Neural progenitor cell (in vitro differentiated cells): Measurements from ENCODE around the gene GADL1.

Experiments
- EZH2 ChIP-seq: fragments of 200-600 bp; sonication (generic); IDR thresholded peaks from 2 replicates; pipeline ENCODE4 v1.6.1; 2017; ENCODE audit warnings: antibody characterized with exemption, mild to moderate bottlenecking, moderate library complexity
- EZH2phosphoT487 ChIP-seq: fragments of 200-600 bp; sonication (generic); IDR thresholded peaks from 2 replicates; pipeline ENCODE4 v1.6.1; 2017; ENCODE audit warnings: antibody characterized with exemption
- TF ChIP-seq, protein P1 (sequence below): fragments of 200-600 bp; sonication (generic); IDR thresholded peaks from 2 replicates; pipeline ENCODE4 v1.5.1; 2017; ENCODE audit warnings: antibody characterized with exemption, mild to moderate bottlenecking

DNA sequence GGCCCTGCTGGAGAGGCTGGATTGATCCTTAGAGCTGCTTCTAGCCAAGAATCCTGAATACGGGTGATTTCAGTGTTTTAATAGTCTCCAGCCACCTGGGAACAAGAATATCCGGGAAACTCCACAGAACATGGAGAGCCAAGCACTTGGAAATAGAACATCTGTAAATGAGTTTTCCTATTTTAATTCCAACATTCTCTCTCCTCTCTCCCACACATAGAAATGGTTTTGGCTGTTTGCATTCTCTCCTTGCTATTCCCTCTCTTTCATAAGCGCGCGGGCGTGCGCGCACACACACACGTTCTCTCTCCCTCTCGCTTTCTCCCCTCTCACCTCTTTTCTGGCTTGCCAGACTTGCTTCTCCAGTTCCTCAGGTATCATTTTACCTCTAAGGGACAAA, 50.6 kb downstream of the GADL1 start:
- TF ChIP-seq, protein P1, sequence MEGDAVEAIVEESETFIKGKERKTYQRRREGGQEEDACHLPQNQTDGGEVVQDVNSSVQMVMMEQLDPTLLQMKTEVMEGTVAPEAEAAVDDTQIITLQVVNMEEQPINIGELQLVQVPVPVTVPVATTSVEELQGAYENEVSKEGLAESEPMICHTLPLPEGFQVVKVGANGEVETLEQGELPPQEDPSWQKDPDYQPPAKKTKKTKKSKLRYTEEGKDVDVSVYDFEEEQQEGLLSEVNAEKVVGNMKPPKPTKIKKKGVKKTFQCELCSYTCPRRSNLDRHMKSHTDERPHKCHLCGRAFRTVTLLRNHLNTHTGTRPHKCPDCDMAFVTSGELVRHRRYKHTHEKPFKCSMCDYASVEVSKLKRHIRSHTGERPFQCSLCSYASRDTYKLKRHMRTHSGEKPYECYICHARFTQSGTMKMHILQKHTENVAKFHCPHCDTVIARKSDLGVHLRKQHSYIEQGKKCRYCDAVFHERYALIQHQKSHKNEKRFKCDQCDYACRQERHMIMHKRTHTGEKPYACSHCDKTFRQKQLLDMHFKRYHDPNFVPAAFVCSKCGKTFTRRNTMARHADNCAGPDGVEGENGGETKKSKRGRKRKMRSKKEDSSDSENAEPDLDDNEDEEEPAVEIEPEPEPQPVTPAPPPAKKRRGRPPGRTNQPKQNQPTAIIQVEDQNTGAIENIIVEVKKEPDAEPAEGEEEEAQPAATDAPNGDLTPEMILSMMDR: no peak
- no peak for TF ChIP-seq EZH2
- no peak for TF ChIP-seq EZH2phosphoT487
